ENCODE results near the gene KDM4B.

GRCh38 chr19:5110546-5110945 is 141.6 kb downstream of the KDM4B start:
- TF ChIP-seq, protein P1, sequence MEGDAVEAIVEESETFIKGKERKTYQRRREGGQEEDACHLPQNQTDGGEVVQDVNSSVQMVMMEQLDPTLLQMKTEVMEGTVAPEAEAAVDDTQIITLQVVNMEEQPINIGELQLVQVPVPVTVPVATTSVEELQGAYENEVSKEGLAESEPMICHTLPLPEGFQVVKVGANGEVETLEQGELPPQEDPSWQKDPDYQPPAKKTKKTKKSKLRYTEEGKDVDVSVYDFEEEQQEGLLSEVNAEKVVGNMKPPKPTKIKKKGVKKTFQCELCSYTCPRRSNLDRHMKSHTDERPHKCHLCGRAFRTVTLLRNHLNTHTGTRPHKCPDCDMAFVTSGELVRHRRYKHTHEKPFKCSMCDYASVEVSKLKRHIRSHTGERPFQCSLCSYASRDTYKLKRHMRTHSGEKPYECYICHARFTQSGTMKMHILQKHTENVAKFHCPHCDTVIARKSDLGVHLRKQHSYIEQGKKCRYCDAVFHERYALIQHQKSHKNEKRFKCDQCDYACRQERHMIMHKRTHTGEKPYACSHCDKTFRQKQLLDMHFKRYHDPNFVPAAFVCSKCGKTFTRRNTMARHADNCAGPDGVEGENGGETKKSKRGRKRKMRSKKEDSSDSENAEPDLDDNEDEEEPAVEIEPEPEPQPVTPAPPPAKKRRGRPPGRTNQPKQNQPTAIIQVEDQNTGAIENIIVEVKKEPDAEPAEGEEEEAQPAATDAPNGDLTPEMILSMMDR (IDR thresholded peaks at IDR 0.05; ENCODE audit: low read depth, low read length, poor library complexity, severe bottlenecking): no peak
- no peak for TF ChIP-seq EZH2phosphoT487 (IDR thresholded peaks at IDR 0.05; ENCODE audit: borderline replicate concordance, low read length)
